GM19238 (cell line): Measurements from ENCODE around the gene CSN2.
"Not testable (repeated sequence)": the region's sequence is repeated elsewhere in the genome, so short reads cannot be mapped to it uniquely, and the experiment has no call there.

Experiments
- DNase-seq: peaks from one replicate; pipeline ENCODE4 v3.0.0; 2011; ENCODE audit warnings: low spot score; ENCODE audit not compliant: insufficient read length

The CSN2 gene, protein sequence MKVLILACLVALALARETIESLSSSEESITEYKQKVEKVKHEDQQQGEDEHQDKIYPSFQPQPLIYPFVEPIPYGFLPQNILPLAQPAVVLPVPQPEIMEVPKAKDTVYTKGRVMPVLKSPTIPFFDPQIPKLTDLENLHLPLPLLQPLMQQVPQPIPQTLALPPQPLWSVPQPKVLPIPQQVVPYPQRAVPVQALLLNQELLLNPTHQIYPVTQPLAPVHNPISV

GRCh38 chr4:69965628-69966027, at the start of gene CSN2:
CSN2 (minus strand) TSS chr4:69965728; CDS start chr4:69960995, 4,733 bp downstream.
- DNase-seq: no peak

DNA sequence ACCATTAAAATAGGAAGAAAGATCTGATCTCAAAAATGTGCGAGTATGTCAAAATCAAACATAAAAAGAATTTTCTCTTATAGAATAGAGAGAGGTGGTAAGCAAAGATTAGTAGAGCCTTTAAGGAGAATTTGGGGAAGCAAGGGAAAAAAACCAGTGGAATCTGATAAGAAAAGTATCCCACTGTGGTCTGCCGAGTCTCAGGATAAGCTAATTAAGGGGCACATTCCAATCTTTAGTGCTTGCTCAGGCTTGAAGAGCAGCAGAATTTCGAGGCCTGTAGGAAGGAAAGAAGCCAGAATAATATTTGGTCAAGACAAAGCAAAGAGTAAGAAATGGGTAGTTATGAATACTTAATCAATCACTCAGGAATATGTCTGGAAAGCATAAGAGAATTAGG, 43.2 kb upstream of the CSN2 start:
- DNase-seq: no peak

GRCh38 chr4:70002507-70002906, 37.0 kb upstream of the CSN2 start:
- no peak for DNase-seq

- DNase-seq: no peak
Measured at GRCh38 chr4:70000711-70001110, 35.2 kb upstream of the CSN2 start.

DNA sequence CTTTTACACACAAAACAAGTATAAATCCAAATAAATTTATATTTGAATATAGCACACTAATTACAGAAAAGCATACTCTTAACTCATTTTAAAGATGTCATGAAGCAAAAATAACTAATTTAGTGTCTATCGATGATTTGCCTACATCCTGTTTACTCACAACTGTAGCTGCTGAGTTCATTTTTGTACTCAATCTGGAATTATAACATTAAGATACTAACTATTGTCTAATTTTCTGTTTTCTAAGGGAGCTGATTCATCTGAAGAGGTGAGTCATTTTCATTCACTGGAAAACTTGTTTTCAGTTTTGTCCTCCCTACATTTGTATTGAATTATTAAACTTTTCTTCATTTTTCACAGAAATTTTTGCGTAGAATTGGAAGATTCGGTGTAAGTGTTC, 33.9 kb upstream of the CSN2 start:
- DNase-seq: no peak

DNA sequence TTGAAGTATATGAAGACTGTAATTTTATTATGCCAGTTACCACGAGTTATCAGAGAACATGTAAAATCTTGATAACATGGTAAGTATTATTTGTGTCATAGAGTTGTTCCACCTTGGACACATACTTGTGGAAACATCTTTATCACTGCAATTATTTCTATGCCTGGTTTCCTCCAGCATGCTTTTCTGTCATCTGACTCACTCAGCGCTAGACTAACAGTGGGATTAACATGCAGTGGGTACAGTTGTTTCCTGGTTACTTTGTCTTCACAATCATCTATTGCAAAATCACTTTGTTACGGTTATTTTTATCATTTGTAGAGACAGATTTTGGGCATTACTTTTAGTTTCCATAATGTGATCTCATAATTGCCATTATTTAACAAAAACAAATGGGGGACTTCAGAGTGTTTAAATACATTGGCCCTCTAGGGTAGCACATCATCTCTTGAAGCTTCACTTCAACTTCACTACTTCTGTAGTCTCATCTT, 30.0 kb upstream of the CSN2 start, which contains the start of gene STATH:
STATH (plus strand) TSS at position 441 of the 491 bp plus-strand sequence. CDS start 2,472 bp downstream, outside the sequence.
- no peak for DNase-seq

GRCh38 chr4:69994782-69995181, 29.3 kb upstream of the CSN2 start:
- DNase-seq: no peak

- DNase-seq: no peak
Measured at GRCh38 chr4:69991016-69991415, 25.5 kb upstream of the CSN2 start.

- DNase-seq: no peak
Measured at GRCh38 chr4:69986663-69987062, 21.1 kb upstream of the CSN2 start.

DNA sequence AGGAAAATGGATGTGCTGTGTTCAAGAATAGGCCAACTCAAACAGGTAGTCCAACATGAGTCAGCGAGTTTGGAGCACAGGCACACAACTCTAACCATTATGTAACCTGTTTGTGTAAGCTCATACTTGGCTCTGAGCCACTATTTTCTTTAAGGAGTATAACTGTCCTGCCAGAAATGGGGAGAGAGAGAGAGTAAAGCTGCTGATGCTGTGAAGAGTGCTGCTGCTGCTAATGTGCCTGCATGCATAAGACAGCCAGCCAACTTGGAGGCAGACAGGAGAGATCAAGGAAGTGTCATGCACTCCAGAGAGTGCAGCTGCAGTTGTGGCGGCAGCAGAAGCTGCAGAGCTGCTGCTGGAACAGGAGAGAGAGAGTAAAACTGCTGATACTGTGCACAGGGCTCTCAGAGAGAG, 18.5 kb upstream of the CSN2 start:
- no peak for DNase-seq

DNA sequence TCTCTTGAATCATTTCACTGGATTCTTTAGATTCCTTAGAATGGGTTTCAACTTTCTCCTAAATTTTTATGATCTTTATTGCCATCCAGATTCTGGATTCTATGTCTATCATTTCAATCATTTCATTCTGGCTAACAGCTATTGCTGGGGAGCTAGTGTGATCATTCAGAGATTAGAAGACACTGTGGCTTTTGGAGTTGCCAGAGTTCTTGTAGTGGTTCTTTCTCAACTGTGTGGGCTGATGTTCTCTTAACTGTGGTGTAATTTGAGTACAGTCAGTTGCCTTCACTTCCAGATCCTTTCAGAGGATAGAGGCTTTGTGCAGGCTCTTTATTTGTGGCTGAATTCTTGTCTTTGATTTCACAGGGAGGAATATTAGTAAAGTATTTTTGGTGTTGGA, 12.1 kb upstream of the CSN2 start:
- DNase-seq: no peak

- no peak for DNase-seq
Measured at GRCh38 chr4:69974631-69975030, 9.1 kb upstream of the CSN2 start.

- no peak for DNase-seq
Measured at GRCh38 chr4:69970071-69970470, 4.5 kb upstream of the CSN2 start.

GRCh38 chr4:69957209-69957608, 8.3 kb downstream of the CSN2 start:
- no peak for DNase-seq

- no peak for DNase-seq
Measured at GRCh38 chr4:69951602-69952001, 13.9 kb downstream of the CSN2 start.

- DNase-seq: no peak
Measured at GRCh38 chr4:69936566-69936965, 29.0 kb downstream of the CSN2 start.

DNA sequence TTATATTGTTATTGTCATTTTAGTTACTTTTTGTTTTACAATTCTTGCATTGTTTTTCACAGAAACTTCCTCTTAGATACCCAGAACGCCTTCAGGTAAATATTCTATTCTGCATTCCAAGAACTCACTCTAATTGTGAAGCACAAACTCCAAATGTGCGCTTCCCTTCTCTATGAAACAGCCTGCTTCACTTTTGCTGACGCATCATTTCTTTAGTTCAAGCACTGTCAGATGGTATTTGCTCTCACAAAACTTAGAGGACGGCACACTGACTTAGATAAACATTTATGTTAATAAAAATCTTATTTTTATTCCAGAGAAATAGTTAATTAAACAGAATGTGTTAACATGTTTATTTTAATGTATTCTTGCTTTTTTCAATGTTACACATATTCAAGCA, 31.4 kb downstream of the CSN2 start:
- no peak for DNase-seq

DNA sequence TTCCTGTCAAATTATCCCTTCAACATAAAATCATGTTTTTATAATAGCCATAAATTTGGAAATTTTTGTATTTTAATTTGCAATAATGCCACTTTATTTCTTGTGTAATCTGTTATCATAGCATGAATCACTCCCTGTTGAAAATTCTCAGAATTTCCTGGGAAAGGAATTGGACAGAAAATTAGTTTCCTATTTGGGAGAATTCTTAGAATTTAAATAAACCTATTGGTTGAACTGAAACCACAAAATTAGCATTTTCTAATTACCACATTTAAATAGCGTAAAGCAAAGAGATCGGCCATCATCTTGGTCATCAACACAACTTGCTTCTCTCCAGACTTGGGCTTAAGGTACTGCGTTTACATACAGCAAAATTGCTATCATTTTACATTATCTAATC, 34.8 kb downstream of the CSN2 start, which contains the start of gene CSN1S1:
CSN1S1 (plus strand) TSS at position 301 of the 400 bp plus-strand sequence. CDS start 1,488 bp downstream, outside the sequence.
- DNase-seq: no peak

- not testable (repeated sequence) for DNase-seq
Measured at GRCh38 chr4:69923782-69924410, 41.6 kb downstream of the CSN2 start.

GRCh38 chr4:69920874-69921273, 44.7 kb downstream of the CSN2 start:
- no peak for DNase-seq

GRCh38 chr4:69910016-69910782, 55.3 kb downstream of the CSN2 start:
- no peak for DNase-seq

GRCh38 chr4:69909195-69909594, 56.3 kb downstream of the CSN2 start:
- no peak for DNase-seq
